ENCODE measurements around the gene FKBP2. TPM values are rescaled to one million over a fixed set of nuclear protein-coding genes. Genes with fewer than 3 reads are reported as not detected.

Gene FKBP2
- total RNA-seq, 1 donor from 2014 or later: 31.4 TPM

- POLR2A ChIA-PET: interaction anchor here (1.4 to 9.3 kb wide), 2 partner anchors 18 to 108 kb away, joined by 3 to 191 read pairs; partner anchors contain the start of genes DNAJC4, NUDT22, PRDX5 and TRMT112
- CTCF ChIA-PET: no interaction called here
- Mint-ChIP-seq H3K9me3 (no peaks in the 10 kb centered on the region), H3K36me3 (ENCODE audit: low read depth) (peaks cover 50% of the 10 kb centered on the region), H3K4me3 (no peak overlapping the region), H3K27ac (peak overlapping the region; percentile 9), H3K27me3 (no peaks in the 10 kb centered on the region), H3K4me1 (peaks cover 63% of the 10 kb centered on the region)
- intact Hi-C loops (cut with micrococcal nuclease): no loop called here
- TF ChIP-seq CTCF (IDR thresholded peaks at IDR 0.05): no peak
- no peak for ATAC-seq (ENCODE audit: low read depth)
- DNase-seq: no peak
These were observed 31.4 kb upstream of the FKBP2 start for GRCh38 chr11:64209563-64209843.

- H3K27me3 Mint-ChIP-seq: no peaks in the 10 kb centered on the region
These were observed 30.4 kb upstream of the FKBP2 start for GRCh38 chr11:64210301-64211020.

GRCh38 chr11:64211181-64211872 lies 29.6 kb upstream of the FKBP2 start:
- no peak for ATAC-seq (ENCODE audit: low read depth)
- intact Hi-C loops (cut with micrococcal nuclease): no loop called here
- no peak overlapping the region for H3K27ac Mint-ChIP-seq
- ChIA-PET CTCF (no interaction called here), POLR2A (interaction anchor here (0.6 to 9.3 kb wide), 2 partner anchors 16 to 21 kb away, joined by 5 to 191 read pairs; partner anchors contain the start of genes DNAJC4, NUDT22 and TRPT1)
- H3K27me3 Mint-ChIP-seq: no peaks in the 10 kb centered on the region
- DNase-seq: no peak
- H3K9me3 Mint-ChIP-seq: no peaks in the 10 kb centered on the region
- H3K36me3 Mint-ChIP-seq (ENCODE audit: low read depth): peaks cover 54% of the 10 kb centered on the region
- peaks cover 59% of the 10 kb centered on the region for H3K4me1 Mint-ChIP-seq
- no peak for TF ChIP-seq CTCF (IDR thresholded peaks at IDR 0.05)
- no peak overlapping the region for H3K4me3 Mint-ChIP-seq

More at GRCh38 chr11:64210301-64211020, 30.4 kb upstream of the FKBP2 start:
- no peak overlapping the region for H3K27ac Mint-ChIP-seq
- ATAC-seq (ENCODE audit: low read depth) (no peak), DNase-seq (no peak)
- no peaks in the 10 kb centered on the region for H3K9me3 Mint-ChIP-seq
- TF ChIP-seq CTCF (IDR thresholded peaks at IDR 0.05): no peak
- POLR2A ChIA-PET: interaction anchor here (0.6 to 9.3 kb wide), 3 partner anchors 17 to 1209 kb away, joined by 3 to 191 read pairs (median 5); partner anchors contain the start of genes DNAJC4, NUDT22, PRDX5 and TRMT112
- H3K4me3 Mint-ChIP-seq: no peak overlapping the region
- CTCF ChIA-PET: no interaction called here
- intact Hi-C loops (cut with micrococcal nuclease): no loop called here
- H3K36me3 Mint-ChIP-seq (ENCODE audit: low read depth): peaks cover 56% of the 10 kb centered on the region
- H3K4me1 Mint-ChIP-seq: peaks cover 63% of the 10 kb centered on the region

- ChIA-PET CTCF (interaction anchor here (1.1 to 3.5 kb wide), 3 partner anchors 9 to 86 kb away, joined by 3 to 29 read pairs (median 6); partner anchors contain the start of genes FERMT3, NUDT22 and TRPT1), POLR2A (interaction anchor here (0.7 to 6.3 kb wide), 6 partner anchors 9 to 101 kb away, joined by 3 to 37 read pairs (median 4); partner anchors contain the start of genes FERMT3, NUDT22, PRDX5 and TRPT1)
- no peaks in the 10 kb centered on the region for H3K9me3 Mint-ChIP-seq
- TF ChIP-seq CTCF (IDR thresholded peaks at IDR 0.05): no peak
- intact Hi-C loops (cut with micrococcal nuclease): no loop called here
- no peak overlapping the region for H3K4me3 Mint-ChIP-seq
- H3K27me3 Mint-ChIP-seq: no peaks in the 10 kb centered on the region
- peak; percentile 23 for ATAC-seq (ENCODE audit: low read depth)
- peaks cover 37% of the 10 kb centered on the region for H3K4me1 Mint-ChIP-seq
- peaks cover 63% of the 10 kb centered on the region for H3K36me3 Mint-ChIP-seq (ENCODE audit: low read depth)
- peak overlapping the region; percentile 46 for H3K27ac Mint-ChIP-seq
- DNase-seq: no peak
These were observed 24.0 kb upstream of the FKBP2 start for GRCh38 chr11:64216879-64217278.

Measured in activated B cell treated with CpG ODN at 0.5 μM for 24 hours (primary cell).